Transverse colon (tissue), 4 donors: ENCODE data around the gene KCNA1.

ENCODE experiments used
- CTCF ChIP-seq, 5 experiments: fragments of 200-600 bp in 3 of 5; fragments of 450-650 bp in 2 of 5; sonication (generic) in 3 of 5; IDR thresholded peaks; 1 replicate in 2 of 5; 2 replicates in 3 of 5; pipeline ENCODE4 v1.5.1; 2016 to 2017; ENCODE audit warnings: antibody characterized with exemption in 5 of 5, inconsistent platforms in 3 of 5, mild to moderate bottlenecking in 2 of 5, moderate library complexity in 1 of 5
- POLR2A ChIP-seq: fragments of 450-650 bp; IDR thresholded peaks from one replicate; pipeline ENCODE4 v1.6.1; 2016; ENCODE audit warnings: antibody characterized with exemption, mild to moderate bottlenecking, moderate library complexity
- POLR2AphosphoS5 ChIP-seq, 3 donors: sonication (generic); formaldehyde crosslinking; IDR thresholded peaks; one replicate each; pipeline ENCODE4 v1.6.1; 2016; ENCODE audit warnings: antibody characterized with exemption in 3 of 3

- TF ChIP-seq POLR2AphosphoS5 (IDR thresholded peaks at IDR 0.05) (no peak), CTCF (IDR thresholded peaks at IDR 0.05) (no peak), POLR2A (no peak)
These were observed 1.8 kb downstream of the KCNA1 start for GRCh38 chr12:4911316-4911994.
